ENCODE measurements around the gene SMAD3.

Gene SMAD3

GRCh38 chr15:67164811-67165253 is 99.4 kb downstream of the SMAD3 start:
- peaks cover 18% of the 10 kb centered on the region for H3K36me3 ChIP-seq (ENCODE audit: insufficient read depth, low read length)
- peaks cover 26% of the 10 kb centered on the region for H3K4me1 ChIP-seq (ENCODE audit: insufficient read depth, low read length)
- WGBS = 37% methylated on average over 16 of the region's 17 CpGs
- no peaks in the 10 kb centered on the region for H3K9me3 ChIP-seq (ENCODE audit: insufficient read depth, low read depth, low read length)
- H3K9ac ChIP-seq (ENCODE audit: low read depth, low read length) = no peak overlapping the region
- H3K27ac ChIP-seq (ENCODE audit: low read depth, low read length) = peak overlapping the region; percentile 90
- H3K27me3 ChIP-seq (ENCODE audit: insufficient read depth, low read length) = no peaks in the 10 kb centered on the region
- no peak overlapping the region for H3K4me3 ChIP-seq (ENCODE audit: low read length)

- peak overlapping the region; percentile 17; the same call in 1 of the 2 replicates for H3K4me3 ChIP-seq (ENCODE audit: low read length)
- H3K9ac ChIP-seq (ENCODE audit: low read depth, low read length) = no peak overlapping the region
- no peaks in the 10 kb centered on the region for H3K9me3 ChIP-seq (ENCODE audit: insufficient read depth, low read depth, low read length)
- peaks cover 26% of the 10 kb centered on the region for H3K4me1 ChIP-seq (ENCODE audit: insufficient read depth, low read length)
- 18% methylated on average over 34 of the region's 34 CpGs for WGBS
- H3K36me3 ChIP-seq (ENCODE audit: insufficient read depth, low read length) = peaks cover 18% of the 10 kb centered on the region
- H3K27me3 ChIP-seq (ENCODE audit: insufficient read depth, low read length) = no peaks in the 10 kb centered on the region
- H3K27ac ChIP-seq (ENCODE audit: low read depth, low read length) = peak overlapping the region; percentile 90
Measured at GRCh38 chr15:67165254-67166253, 100.2 kb downstream of the SMAD3 start.

GRCh38 chr15:67166280-67167009 is 101.0 kb downstream of the SMAD3 start:
- H3K4me1 ChIP-seq (ENCODE audit: insufficient read depth, low read length) = peaks cover 26% of the 10 kb centered on the region
- H3K36me3 ChIP-seq (ENCODE audit: insufficient read depth, low read length) = peaks cover 22% of the 10 kb centered on the region
- no peak overlapping the region for H3K9ac ChIP-seq (ENCODE audit: low read depth, low read length)
- H3K27me3 ChIP-seq (ENCODE audit: insufficient read depth, low read length) = no peaks in the 10 kb centered on the region
- peak overlapping the region; percentile 90 for H3K27ac ChIP-seq (ENCODE audit: low read depth, low read length)
- no peaks in the 10 kb centered on the region for H3K9me3 ChIP-seq (ENCODE audit: insufficient read depth, low read depth, low read length)
- H3K4me3 ChIP-seq (ENCODE audit: low read length) = peak overlapping the region; percentile 4; the same call in 1 of the 2 replicates
- 76% methylated on average over 13 of the region's 13 CpGs for WGBS

GRCh38 chr15:67167091-67167490 is 101.7 kb downstream of the SMAD3 start:
- WGBS = 96% methylated on average over 4 of the region's 4 CpGs
- Histone ChIP-seq H3K27ac (ENCODE audit: low read depth, low read length) (no peak overlapping the region), H3K4me1 (ENCODE audit: insufficient read depth, low read length) (peaks cover 26% of the 10 kb centered on the region), H3K4me3 (ENCODE audit: low read length) (no peak overlapping the region), H3K27me3 (ENCODE audit: insufficient read depth, low read length) (no peaks in the 10 kb centered on the region), H3K9ac (ENCODE audit: low read depth, low read length) (no peak overlapping the region), H3K36me3 (ENCODE audit: insufficient read depth, low read length) (peaks cover 27% of the 10 kb centered on the region), H3K9me3 (ENCODE audit: insufficient read depth, low read depth, low read length) (no peaks in the 10 kb centered on the region)

- peaks cover 28% of the 10 kb centered on the region for H3K36me3 ChIP-seq (ENCODE audit: insufficient read depth, low read length)
- no peaks in the 10 kb centered on the region for H3K27me3 ChIP-seq (ENCODE audit: insufficient read depth, low read length)
- H3K4me3 ChIP-seq (ENCODE audit: low read length) = no peak overlapping the region
- no peak overlapping the region for H3K27ac ChIP-seq (ENCODE audit: low read depth, low read length)
- H3K9me3 ChIP-seq (ENCODE audit: insufficient read depth, low read depth, low read length) = no peaks in the 10 kb centered on the region
- H3K9ac ChIP-seq (ENCODE audit: low read depth, low read length) = no peak overlapping the region
- H3K4me1 ChIP-seq (ENCODE audit: insufficient read depth, low read length) = peaks cover 26% of the 10 kb centered on the region
- WGBS = 86% methylated on average over 6 of the region's 6 CpGs
Measured at GRCh38 chr15:67168694-67169093, 103.3 kb downstream of the SMAD3 start.

GRCh38 chr15:67170143-67170925 is 104.9 kb downstream of the SMAD3 start:
- Histone ChIP-seq H3K4me3 (ENCODE audit: low read length) (no peak overlapping the region), H3K4me1 (ENCODE audit: insufficient read depth, low read length) (peaks cover 19% of the 10 kb centered on the region), H3K27ac (ENCODE audit: low read depth, low read length) (no peak overlapping the region), H3K27me3 (ENCODE audit: insufficient read depth, low read length) (no peaks in the 10 kb centered on the region), H3K9ac (ENCODE audit: low read depth, low read length) (no peak overlapping the region), H3K36me3 (ENCODE audit: insufficient read depth, low read length) (peaks cover 28% of the 10 kb centered on the region), H3K9me3 (ENCODE audit: insufficient read depth, low read depth, low read length) (no peaks in the 10 kb centered on the region)
- WGBS = 95% methylated on average over 12 of the region's 12 CpGs

GRCh38 chr15:67171471-67171870 is 106.1 kb downstream of the SMAD3 start:
- Histone ChIP-seq H3K27ac (ENCODE audit: low read depth, low read length) (no peak overlapping the region), H3K9ac (ENCODE audit: low read depth, low read length) (no peak overlapping the region), H3K36me3 (ENCODE audit: insufficient read depth, low read length) (peaks cover 32% of the 10 kb centered on the region), H3K9me3 (ENCODE audit: insufficient read depth, low read depth, low read length) (no peaks in the 10 kb centered on the region), H3K4me1 (ENCODE audit: insufficient read depth, low read length) (peaks cover 20% of the 10 kb centered on the region), H3K27me3 (ENCODE audit: insufficient read depth, low read length) (no peaks in the 10 kb centered on the region), H3K4me3 (ENCODE audit: low read length) (no peak overlapping the region)
- WGBS = 96% methylated on average over 4 of the region's 4 CpGs

- Histone ChIP-seq H3K27ac (ENCODE audit: low read depth, low read length) (no peak overlapping the region), H3K9me3 (ENCODE audit: insufficient read depth, low read depth, low read length) (no peaks in the 10 kb centered on the region), H3K4me3 (ENCODE audit: low read length) (no peak overlapping the region), H3K4me1 (ENCODE audit: insufficient read depth, low read length) (peaks cover 20% of the 10 kb centered on the region), H3K27me3 (ENCODE audit: insufficient read depth, low read length) (no peaks in the 10 kb centered on the region), H3K36me3 (ENCODE audit: insufficient read depth, low read length) (peaks cover 28% of the 10 kb centered on the region), H3K9ac (ENCODE audit: low read depth, low read length) (no peak overlapping the region)
- 93% methylated on average over 6 of the region's 6 CpGs for WGBS
Measured at GRCh38 chr15:67172172-67172571, 106.8 kb downstream of the SMAD3 start.

GRCh38 chr15:67173005-67173404 is 107.6 kb downstream of the SMAD3 start:
- Histone ChIP-seq H3K9ac (ENCODE audit: low read depth, low read length) (no peak overlapping the region), H3K36me3 (ENCODE audit: insufficient read depth, low read length) (peaks cover 23% of the 10 kb centered on the region)

GRCh38 chr15:67173786-67174185 is 108.4 kb downstream of the SMAD3 start:
- 94% methylated on average over 8 of the region's 8 CpGs for whole genome bisulfite sequencing
- no peaks in the 10 kb centered on the region for H3K27me3 ChIP-seq (ENCODE audit: insufficient read depth, low read length)
- H3K4me1 ChIP-seq (ENCODE audit: insufficient read depth, low read length) = peaks cover 20% of the 10 kb centered on the region
- H3K36me3 ChIP-seq (ENCODE audit: insufficient read depth, low read length) = peaks cover 18% of the 10 kb centered on the region
- no peak overlapping the region for H3K4me3 ChIP-seq (ENCODE audit: low read length)
- no peak overlapping the region for H3K27ac ChIP-seq (ENCODE audit: low read depth, low read length)
- no peak overlapping the region for H3K9ac ChIP-seq (ENCODE audit: low read depth, low read length)
- H3K9me3 ChIP-seq (ENCODE audit: insufficient read depth, low read depth, low read length) = no peaks in the 10 kb centered on the region

More at GRCh38 chr15:67173005-67173404, 107.6 kb downstream of the SMAD3 start:
- Histone ChIP-seq H3K4me3 (ENCODE audit: low read length) (no peak overlapping the region), H3K9me3 (ENCODE audit: insufficient read depth, low read depth, low read length) (no peaks in the 10 kb centered on the region), H3K27ac (ENCODE audit: low read depth, low read length) (no peak overlapping the region), H3K4me1 (ENCODE audit: insufficient read depth, low read length) (peaks cover 20% of the 10 kb centered on the region), H3K27me3 (ENCODE audit: insufficient read depth, low read length) (no peaks in the 10 kb centered on the region)
- WGBS = 97% methylated on average over 8 of the region's 8 CpGs

Measured in HUES64 (cell line).